ENCODE results near the gene MYO1A. TPM values are rescaled to one million over a fixed set of nuclear protein-coding genes. Genes with fewer than 3 reads are reported as not detected.

The MYO1A gene
- total RNA-seq, 2 donors from 2014 or later: 0.70 TPM; not detected in 1

DNA sequence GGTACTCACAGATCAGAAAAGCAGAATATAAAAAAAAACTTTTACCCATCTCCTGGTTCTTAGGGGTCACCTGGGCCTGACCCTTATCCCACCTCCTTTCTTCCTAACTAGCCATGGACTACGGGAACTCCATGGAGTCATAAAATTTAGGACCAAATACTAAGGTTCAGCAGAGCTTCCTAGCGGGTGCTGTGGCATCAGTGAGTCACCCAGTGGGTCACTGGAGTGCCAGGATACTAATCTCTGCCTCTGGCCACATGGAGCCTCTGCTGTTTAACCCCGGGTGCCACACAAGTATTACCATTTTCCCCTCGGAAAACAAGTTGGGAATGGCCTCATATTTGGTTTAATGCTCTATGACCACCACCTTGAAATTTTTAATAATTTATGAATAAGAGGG is 50.5 kb downstream of the MYO1A start:
- H3K27ac Mint-ChIP-seq: peak overlapping the region; percentile 83
- H3K9me3 ChIP-seq (ENCODE audit: control insufficient read depth, low read length, poor library complexity, severe bottlenecking): no peaks in the 10 kb centered on the region
- H3K4me3 Mint-ChIP-seq: no peak overlapping the region
- ATAC-seq (no peak), DNase-seq (no peak)
- H3K36me3 Mint-ChIP-seq (ENCODE audit: low read depth): peaks cover 9% of the 10 kb centered on the region
- no peaks in the 10 kb centered on the region for H3K27me3 Mint-ChIP-seq
- H3K4me1 Mint-ChIP-seq: peaks cover 27% of the 10 kb centered on the region

DNA sequence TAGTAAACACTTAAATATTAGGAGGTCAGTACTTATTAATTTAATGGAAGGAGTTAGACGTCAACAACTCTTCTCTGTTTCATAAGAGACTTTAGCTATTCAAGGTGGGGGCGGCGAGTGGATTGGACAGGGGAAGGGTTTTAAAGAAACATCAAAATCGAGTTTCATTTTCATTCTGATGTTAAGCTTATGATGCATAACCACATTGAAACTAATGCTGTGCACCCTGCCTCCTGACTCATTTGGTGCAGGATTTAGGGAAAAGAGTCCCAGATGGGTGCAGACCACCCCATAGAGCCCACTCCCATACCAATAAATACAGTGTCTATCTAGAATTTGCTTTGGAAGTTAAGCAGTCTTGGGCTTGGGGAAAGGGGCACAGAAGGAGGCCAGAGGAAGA is 50.9 kb downstream of the MYO1A start:
- Mint-ChIP-seq H3K4me1 (peaks cover 23% of the 10 kb centered on the region), H3K36me3 (ENCODE audit: low read depth) (peaks cover 9% of the 10 kb centered on the region), H3K27me3 (no peaks in the 10 kb centered on the region), H3K4me3 (no peak overlapping the region), H3K27ac (peak overlapping the region; percentile 83)
- DNase-seq (no peak), ATAC-seq (no peak)
- H3K9me3 ChIP-seq (ENCODE audit: control insufficient read depth, low read length, poor library complexity, severe bottlenecking): no peaks in the 10 kb centered on the region

DNA sequence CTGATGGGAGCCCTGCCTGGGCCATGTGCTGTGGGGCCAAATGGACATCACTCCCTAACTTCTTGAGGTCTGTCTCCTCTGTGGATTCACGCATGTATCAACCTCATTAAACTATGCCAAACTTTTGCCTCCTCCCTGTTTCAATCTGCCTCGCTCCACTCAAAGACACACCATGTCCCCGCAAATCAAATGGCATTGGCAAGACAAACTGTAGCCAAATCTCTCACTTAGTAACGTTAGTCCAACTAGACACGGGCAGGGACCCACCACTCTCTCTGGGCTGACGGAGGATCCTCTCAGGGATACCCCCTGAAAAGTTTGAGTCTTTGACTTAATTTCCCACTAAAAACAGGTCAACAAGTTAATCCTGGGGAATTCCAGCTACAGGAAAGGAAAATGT is 51.6 kb downstream of the MYO1A start:
- no peak for DNase-seq
- Mint-ChIP-seq H3K4me3 (no peak overlapping the region), H3K4me1 (peaks cover 23% of the 10 kb centered on the region), H3K36me3 (ENCODE audit: low read depth) (peaks cover 9% of the 10 kb centered on the region), H3K27me3 (no peaks in the 10 kb centered on the region), H3K27ac (peak overlapping the region; percentile 83)
- no peak for ATAC-seq
- no peaks in the 10 kb centered on the region for H3K9me3 ChIP-seq (ENCODE audit: control insufficient read depth, low read length, poor library complexity, severe bottlenecking)

DNA sequence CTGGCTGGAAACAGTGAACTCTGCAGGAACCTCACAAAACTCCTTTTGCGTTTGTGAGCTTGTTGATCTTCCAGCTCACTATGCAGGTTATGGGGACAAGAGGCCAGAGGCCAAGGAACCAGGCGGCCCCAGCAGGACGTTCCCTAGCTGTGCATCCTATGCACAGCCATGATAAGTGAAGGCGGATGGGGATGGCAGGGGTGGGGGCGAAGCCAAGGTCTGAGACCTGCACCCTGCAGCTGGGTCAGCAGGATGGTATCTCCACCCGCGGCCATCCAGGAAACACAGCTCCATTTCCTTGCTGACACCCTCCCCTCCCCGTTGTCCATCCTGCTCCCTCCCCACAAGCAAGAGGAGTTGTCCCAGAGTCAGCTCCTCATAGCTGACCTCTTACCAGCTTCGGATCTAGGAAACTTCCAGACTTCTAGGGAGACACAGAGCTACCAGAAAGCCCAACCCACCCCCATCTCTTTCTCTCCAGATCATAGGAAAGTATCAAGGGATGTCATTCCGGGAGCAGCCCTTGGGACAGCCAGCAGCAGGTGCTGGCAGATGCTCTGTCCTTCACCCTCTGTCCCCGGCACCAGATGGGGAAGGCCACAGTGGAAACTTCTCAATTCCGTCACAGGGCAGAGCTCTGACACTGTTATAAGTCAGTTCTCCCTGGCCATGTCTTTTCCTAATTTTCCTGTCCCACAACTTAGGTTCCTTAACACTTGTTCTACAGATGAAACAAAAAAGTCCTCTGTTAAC is 53.0 kb downstream of the MYO1A start:
- DNase-seq: no peak

DNA sequence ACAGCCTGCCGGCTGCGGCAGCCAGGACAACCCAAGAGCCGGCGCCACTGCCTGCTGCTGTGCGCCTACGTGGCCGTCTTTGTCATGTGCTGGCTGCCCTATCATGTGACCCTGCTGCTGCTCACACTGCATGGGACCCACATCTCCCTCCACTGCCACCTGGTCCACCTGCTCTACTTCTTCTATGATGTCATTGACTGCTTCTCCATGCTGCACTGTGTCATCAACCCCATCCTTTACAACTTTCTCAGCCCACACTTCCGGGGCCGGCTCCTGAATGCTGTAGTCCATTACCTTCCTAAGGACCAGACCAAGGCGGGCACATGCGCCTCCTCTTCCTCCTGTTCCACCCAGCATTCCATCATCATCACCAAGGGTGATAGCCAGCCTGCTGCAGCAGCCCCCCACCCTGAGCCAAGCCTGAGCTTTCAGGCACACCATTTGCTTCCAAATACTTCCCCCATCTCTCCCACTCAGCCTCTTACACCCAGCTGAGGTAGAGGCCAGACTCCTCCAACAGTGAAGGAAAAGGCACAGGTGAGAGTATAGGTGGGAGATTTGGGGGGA is 53.9 kb downstream of the MYO1A start:
- H3K9me3 ChIP-seq (ENCODE audit: control insufficient read depth, low read length, poor library complexity, severe bottlenecking): no peaks in the 10 kb centered on the region
- no peak for ATAC-seq
- Mint-ChIP-seq H3K36me3 (ENCODE audit: low read depth) (peaks cover 5% of the 10 kb centered on the region), H3K27ac (peak overlapping the region; percentile 83), H3K4me1 (peaks cover 23% of the 10 kb centered on the region), H3K27me3 (no peaks in the 10 kb centered on the region), H3K4me3 (no peak overlapping the region)
- DNase-seq: no peak

More for the DNA sequence above, 53.0 kb downstream of the MYO1A start:
- H3K9me3 ChIP-seq (ENCODE audit: control insufficient read depth, low read length, poor library complexity, severe bottlenecking): no peaks in the 10 kb centered on the region
- Mint-ChIP-seq H3K27me3 (no peaks in the 10 kb centered on the region), H3K27ac (no peak overlapping the region), H3K4me1 (peaks cover 20% of the 10 kb centered on the region), H3K4me3 (no peak overlapping the region), H3K36me3 (ENCODE audit: low read depth) (peaks cover 5% of the 10 kb centered on the region)
- no peak for ATAC-seq

DNA sequence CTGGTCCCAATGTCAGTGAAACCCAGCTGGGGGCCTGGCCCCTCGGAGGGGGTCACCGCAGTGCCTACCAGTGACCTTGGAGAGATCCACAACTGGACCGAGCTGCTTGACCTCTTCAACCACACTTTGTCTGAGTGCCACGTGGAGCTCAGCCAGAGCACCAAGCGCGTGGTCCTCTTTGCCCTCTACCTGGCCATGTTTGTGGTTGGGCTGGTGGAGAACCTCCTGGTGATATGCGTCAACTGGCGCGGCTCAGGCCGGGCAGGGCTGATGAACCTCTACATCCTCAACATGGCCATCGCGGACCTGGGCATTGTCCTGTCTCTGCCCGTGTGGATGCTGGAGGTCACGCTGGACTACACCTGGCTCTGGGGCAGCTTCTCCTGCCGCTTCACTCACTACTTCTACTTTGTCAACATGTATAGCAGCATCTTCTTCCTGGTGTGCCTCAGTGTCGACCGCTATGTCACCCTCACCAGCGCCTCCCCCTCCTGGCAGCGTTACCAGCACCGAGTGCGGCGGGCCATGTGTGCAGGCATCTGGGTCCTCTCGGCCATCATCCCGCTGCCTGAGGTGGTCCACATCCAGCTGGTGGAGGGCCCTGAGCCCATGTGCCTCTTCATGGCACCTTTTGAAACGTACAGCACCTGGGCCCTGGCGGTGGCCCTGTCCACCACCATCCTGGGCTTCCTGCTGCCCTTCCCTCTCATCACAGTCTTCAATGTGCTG is 54.6 kb downstream of the MYO1A start:
- H3K27me3 Mint-ChIP-seq: no peaks in the 10 kb centered on the region
- no peaks in the 10 kb centered on the region for H3K9me3 ChIP-seq (ENCODE audit: control insufficient read depth, low read length, poor library complexity, severe bottlenecking)
- peak overlapping the region; percentile 83 for H3K27ac Mint-ChIP-seq
- peaks cover 25% of the 10 kb centered on the region for H3K4me1 Mint-ChIP-seq
- ATAC-seq: no peak
- DNase-seq: no peak
- no peak overlapping the region for H3K4me3 Mint-ChIP-seq
- peaks cover 5% of the 10 kb centered on the region for H3K36me3 Mint-ChIP-seq (ENCODE audit: low read depth)

DNA sequence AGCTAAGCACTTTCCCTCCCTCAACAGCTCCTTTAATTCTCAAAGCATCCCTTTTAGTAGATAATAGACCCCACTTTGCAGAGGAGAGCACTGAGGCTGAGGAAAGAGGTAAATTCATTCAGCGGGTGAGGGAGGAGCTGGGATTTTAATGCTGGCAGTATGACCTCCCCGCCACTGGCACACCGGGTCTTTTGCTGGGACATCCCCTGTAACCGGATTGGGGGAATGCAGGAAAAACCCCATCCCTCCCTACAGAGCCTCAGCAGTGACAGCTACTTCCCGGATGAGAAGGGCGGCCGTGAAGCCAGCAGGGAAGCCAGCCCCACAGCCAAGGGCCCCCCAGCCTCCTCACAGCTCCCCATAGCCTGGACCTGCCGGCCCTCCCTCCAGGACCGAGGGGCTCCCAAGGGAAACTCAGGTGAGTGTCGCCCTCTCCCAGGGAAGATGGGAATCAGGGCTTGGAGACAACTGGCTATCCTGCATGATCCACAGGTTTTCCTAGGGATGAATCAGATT is 55.6 kb downstream of the MYO1A start:
- Mint-ChIP-seq H3K27me3 (no peaks in the 10 kb centered on the region), H3K4me1 (peaks cover 23% of the 10 kb centered on the region), H3K4me3 (no peak overlapping the region), H3K36me3 (ENCODE audit: low read depth) (peaks cover 5% of the 10 kb centered on the region), H3K27ac (peak overlapping the region; percentile 49)
- no peaks in the 10 kb centered on the region for H3K9me3 ChIP-seq (ENCODE audit: control insufficient read depth, low read length, poor library complexity, severe bottlenecking)
- DNase-seq (no peak), ATAC-seq (no peak)

DNA sequence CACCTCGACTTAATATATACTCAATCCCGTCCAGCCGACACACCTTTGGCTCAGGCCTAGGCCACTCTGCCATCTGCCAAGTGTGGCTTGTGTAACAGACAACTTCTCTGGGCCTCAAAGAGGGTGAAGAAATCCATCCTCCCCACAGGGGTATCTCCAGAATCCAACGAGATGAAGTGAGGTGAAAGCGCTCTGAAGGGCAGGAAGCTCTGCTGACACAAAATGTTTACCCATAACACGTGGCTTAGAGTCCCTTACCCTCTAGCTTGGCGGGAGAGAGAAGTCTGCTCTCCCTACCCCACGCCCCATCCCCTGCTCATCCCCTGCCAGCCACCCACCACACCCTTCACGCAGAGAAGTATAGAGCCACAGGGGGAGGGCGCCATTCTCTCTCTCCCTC is 56.6 kb downstream of the MYO1A start:
- peaks cover 5% of the 10 kb centered on the region for H3K36me3 Mint-ChIP-seq (ENCODE audit: low read depth)
- no peak for DNase-seq
- no peaks in the 10 kb centered on the region for H3K9me3 ChIP-seq (ENCODE audit: control insufficient read depth, low read length, poor library complexity, severe bottlenecking)
- ATAC-seq: no peak
- no peak overlapping the region for H3K4me3 Mint-ChIP-seq
- H3K27me3 Mint-ChIP-seq: no peaks in the 10 kb centered on the region
- H3K27ac Mint-ChIP-seq: no peak overlapping the region
- H3K4me1 Mint-ChIP-seq: peaks cover 18% of the 10 kb centered on the region

DNA sequence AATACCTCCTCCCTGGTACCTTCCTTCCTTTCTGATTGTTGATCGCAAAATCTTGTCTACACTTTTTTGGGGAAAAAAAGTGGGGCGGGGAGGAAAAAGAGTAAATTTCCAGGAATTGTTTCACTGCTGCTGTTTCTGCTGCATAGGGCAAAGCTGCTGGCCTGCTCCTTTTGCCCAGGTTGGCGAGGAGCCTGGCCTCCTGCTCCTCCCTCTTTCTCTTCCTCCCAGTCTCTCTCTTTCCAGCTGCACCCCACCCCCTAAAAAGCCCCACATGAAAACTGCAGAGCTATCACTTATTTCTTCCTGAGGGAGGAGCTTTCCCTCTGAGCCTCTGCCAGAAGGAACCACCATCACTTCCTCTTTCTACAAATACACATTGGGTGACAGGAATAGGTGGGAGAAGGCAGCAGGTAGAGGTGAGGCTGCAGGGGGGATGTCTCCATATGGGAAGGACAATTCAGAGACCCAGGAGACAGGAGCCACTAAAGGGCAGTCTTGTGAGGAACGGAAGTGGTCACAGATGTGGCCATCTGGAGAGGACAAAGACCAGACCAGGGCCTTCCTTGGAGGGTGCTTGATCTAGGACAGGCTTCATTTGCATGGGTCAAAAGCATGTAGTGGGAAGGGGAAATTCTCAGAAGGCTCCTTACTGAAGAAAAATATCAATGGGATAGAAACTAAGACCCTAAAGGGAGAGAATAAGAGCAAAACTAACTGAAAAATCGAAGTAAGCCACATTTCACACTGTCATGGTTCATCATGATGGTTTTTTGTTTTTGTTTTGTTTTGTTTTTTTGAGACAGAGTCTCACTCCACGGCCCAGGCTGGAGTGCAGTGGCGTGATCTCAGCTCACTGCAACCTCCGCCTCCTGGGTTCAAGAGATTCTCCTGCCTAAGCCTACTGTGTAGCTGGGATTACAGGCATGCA is 58.3 kb downstream of the MYO1A start:
- Mint-ChIP-seq H3K4me1 (peaks cover 28% of the 10 kb centered on the region), H3K36me3 (ENCODE audit: low read depth) (peaks cover 5% of the 10 kb centered on the region), H3K27me3 (no peaks in the 10 kb centered on the region), H3K27ac (peak overlapping the region; percentile 74), H3K4me3 (no peak overlapping the region)
- ATAC-seq (no peak), DNase-seq (no peak)
- no peaks in the 10 kb centered on the region for H3K9me3 ChIP-seq (ENCODE audit: control insufficient read depth, low read length, poor library complexity, severe bottlenecking)

DNA sequence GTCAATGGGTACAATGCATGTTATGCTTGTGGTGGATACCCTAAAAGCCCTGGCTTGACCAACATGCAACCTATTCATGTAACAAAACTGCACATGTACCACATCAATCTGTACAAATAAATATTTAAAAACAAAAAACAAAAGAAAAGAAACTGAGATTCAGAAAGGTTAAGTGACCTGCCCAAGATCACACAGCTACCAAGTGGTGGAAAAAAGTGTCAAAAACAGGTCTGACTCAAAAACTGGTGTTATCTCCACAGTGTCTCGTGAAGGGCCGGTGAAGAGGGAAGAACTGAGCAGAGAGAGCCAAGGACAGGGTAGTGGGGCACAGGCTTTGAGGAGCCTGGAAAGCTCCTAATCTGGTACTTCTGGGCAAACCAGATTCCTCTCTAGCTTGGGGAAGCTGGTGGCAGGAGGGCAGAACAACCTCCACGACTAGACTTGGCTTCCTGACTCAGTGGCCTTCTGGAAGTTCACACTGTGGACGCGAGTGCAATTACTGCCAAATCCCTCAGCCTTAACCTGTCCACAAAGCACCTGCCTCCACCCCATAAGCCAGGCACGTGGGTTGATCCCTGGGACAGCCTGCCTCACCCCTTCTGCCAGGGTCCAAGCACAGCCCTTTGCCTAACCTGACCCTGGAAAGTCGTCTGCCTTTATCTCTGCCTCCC is 59.1 kb downstream of the MYO1A start:
- H3K9me3 ChIP-seq (ENCODE audit: control insufficient read depth, low read length, poor library complexity, severe bottlenecking): no peaks in the 10 kb centered on the region
- H3K4me3 Mint-ChIP-seq: no peak overlapping the region
- H3K4me1 Mint-ChIP-seq: peaks cover 28% of the 10 kb centered on the region
- H3K36me3 Mint-ChIP-seq (ENCODE audit: low read depth): peaks cover under 1% of the 10 kb centered on the region
- H3K27me3 Mint-ChIP-seq: no peaks in the 10 kb centered on the region
- peak overlapping the region; percentile 74 for H3K27ac Mint-ChIP-seq
- no peak for DNase-seq
- ATAC-seq: no peak

DNA sequence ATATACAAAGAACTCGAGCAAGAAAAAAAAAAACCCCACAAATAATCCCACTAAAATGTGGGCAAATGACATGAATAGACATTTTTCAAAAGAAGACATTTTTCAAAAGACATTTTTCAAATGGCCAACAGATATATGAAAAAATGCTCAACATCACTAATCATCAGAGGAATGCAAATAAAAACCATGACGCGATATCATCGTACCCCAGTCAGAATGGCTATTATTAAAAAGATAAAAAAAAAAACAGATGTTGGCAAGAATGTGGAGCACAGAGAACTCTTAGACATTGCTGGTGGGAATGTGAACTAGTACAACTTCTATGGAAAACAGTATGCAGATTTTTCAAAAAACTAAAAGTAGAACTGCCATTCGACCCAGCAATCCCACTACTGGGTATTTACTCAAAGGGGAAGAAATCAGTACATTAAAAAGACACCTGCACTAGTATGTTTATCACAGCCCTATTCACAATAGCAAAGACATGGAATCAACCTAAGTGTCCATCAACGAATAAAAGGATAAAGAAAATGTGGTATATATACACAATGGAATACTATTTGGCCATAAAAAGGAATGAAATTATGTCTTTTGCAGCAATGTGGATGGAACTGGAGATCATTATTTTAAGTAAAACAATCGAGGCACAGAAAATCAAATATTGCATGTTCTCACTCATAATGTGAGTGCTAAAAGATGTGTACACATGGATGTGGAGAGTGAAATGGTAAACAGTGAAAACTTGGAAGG is 59.9 kb downstream of the MYO1A start:
- Mint-ChIP-seq H3K36me3 (ENCODE audit: low read depth) (no peaks in the 10 kb centered on the region), H3K4me1 (peaks cover 28% of the 10 kb centered on the region), H3K4me3 (no peak overlapping the region), H3K27ac (no peak overlapping the region), H3K27me3 (no peaks in the 10 kb centered on the region)
- ATAC-seq (no peak), DNase-seq (no peak)
- H3K9me3 ChIP-seq (ENCODE audit: control insufficient read depth, low read length, poor library complexity, severe bottlenecking): no peaks in the 10 kb centered on the region

Measured in T-helper 17 cell (primary cell).